CD4-positive, alpha-beta T cell (primary cell): ENCODE measurements around the gene SCGB3A1. TPM values are rescaled to one million over a fixed set of nuclear protein-coding genes. Genes with fewer than 3 reads are reported as not detected.

Experiments used
- ATAC-seq: fragments of 200-7000 bp; cut with Tn5 transposase; one replicate; pipeline ENCODE4 v1.10.0; 2022; ENCODE audit warnings: mild to moderate bottlenecking; ENCODE audit not compliant: poor library complexity
- CTCF ChIA-PET: fragments of 350-600 bp; sonication (Branson Sonifier 250); formaldehyde crosslinking; loops from one replicate; lab custom pipeline; 2021; ENCODE audit warnings: antibody characterized with exemption, inconsistent platforms; lab: Charles Lee
- POLR2A ChIA-PET: fragments of 350-600 bp; sonication (Branson Sonifier 250); formaldehyde crosslinking; loops from one replicate; lab custom pipeline; 2021; ENCODE audit warnings: antibody characterized with exemption, inconsistent platforms; lab: Charles Lee
- DNase-seq, 14 experiments: peaks; one replicate each; pipeline ENCODE4 v3.0.0-alpha.2; 2013 to 2020; ENCODE audit warnings: mixed read lengths in 2 of 14
- H3K27ac ChIP-seq, 2 donors: one replicate each; pipeline versions ENCODE4 v1.5.1 to v1.7.0; 2013; ENCODE audit warnings: low read length in 2 of 2, low read depth in 1 of 2, mild to moderate bottlenecking in 1 of 2
- H3K27me3 ChIP-seq, 2 experiments: 1 replicate in 1 of 2; 2 replicates in 1 of 2; pipeline versions ENCODE4 v1.6.1 to v1.7.0; 2013; ENCODE audit warnings: low read length in 2 of 2, control low read depth in 1 of 2, mild to moderate bottlenecking in 1 of 2, moderate library complexity in 1 of 2; ENCODE audit not compliant: insufficient read depth in 2 of 2, control insufficient read depth in 1 of 2
- H3K36me3 ChIP-seq: one replicate; pipeline ENCODE4 v1.6.1; 2013; ENCODE audit warnings: low read length, control low read depth; ENCODE audit not compliant: insufficient read depth
- H3K4me1 ChIP-seq: one replicate; pipeline ENCODE4 v1.6.1; 2013; ENCODE audit warnings: low read length, control low read depth; ENCODE audit not compliant: insufficient read depth
- H3K4me3 ChIP-seq: one replicate; pipeline ENCODE4 v1.5.1; 2013; ENCODE audit warnings: mild to moderate bottlenecking, low read length, moderate library complexity
- H3K9me3 ChIP-seq, 2 experiments: 1 replicate in 1 of 2; 2 replicates in 1 of 2; pipeline versions ENCODE4 v1.6.1 to v1.7.0; 2013; ENCODE audit warnings: low read length in 2 of 2, mild to moderate bottlenecking in 2 of 2, control low read depth in 1 of 2, moderate library complexity in 1 of 2; ENCODE audit not compliant: control insufficient read depth in 1 of 2, insufficient read depth in 1 of 2
- H3K27ac Mint-ChIP-seq: one replicate; pipeline ENCODE4 v1.8.0; 2020; ENCODE audit warnings: mixed read lengths
- H3K27me3 Mint-ChIP-seq: one replicate; pipeline ENCODE4 v1.8.0; 2021; ENCODE audit warnings: mixed read lengths
- H3K36me3 Mint-ChIP-seq: one replicate; pipeline ENCODE4 v1.8.0; 2021; ENCODE audit warnings: low read depth, mixed read lengths
- H3K4me1 Mint-ChIP-seq: one replicate; pipeline ENCODE4 v1.8.0; 2021; ENCODE audit warnings: low read depth, mixed read lengths
- H3K4me3 Mint-ChIP-seq: one replicate; pipeline ENCODE4 v1.8.0; 2020; ENCODE audit warnings: mild to moderate bottlenecking, mixed read lengths
- H3K9me3 Mint-ChIP-seq: one replicate; pipeline ENCODE4 v1.8.0; 2020; ENCODE audit warnings: mixed read lengths
- intact Hi-C, 2 experiments: fragments of 100-400 bp; cut with DNase I in 1 of 2; cut with micrococcal nuclease in 1 of 2; formaldehyde crosslinking; loops; one replicate each; pipeline versions ENCODE4 v1.15.1 to v1.9.0; 2023 to 2025; cut with DNase I, micrococcal nuclease
- total RNA-seq, 174 experiments: library from RNA in 2 of 174; stranded (reverse) in 2 of 174; gene quantifications; one replicate each; pipeline ENCODE4 v1.2.3 and lab custom pipeline; 2021 to 2026
- TF ChIP-seq, protein P1 (sequence below): fragments of 200-600 bp; IDR thresholded peaks from one replicate; pipeline ENCODE4 v1.8.0; 2022; ENCODE audit warnings: antibody characterized with exemption, mild to moderate bottlenecking

The SCGB3A1 gene
- total RNA-seq, 2 experiments from 2014 or later, result not detected

- POLR2A ChIA-PET, result no interaction called here
- no peaks in the 10 kb centered on the region for H3K9me3 Mint-ChIP-seq
These were observed 14.4 kb upstream of the SCGB3A1 start for GRCh38 chr5:180605554-180606214.

DNA sequence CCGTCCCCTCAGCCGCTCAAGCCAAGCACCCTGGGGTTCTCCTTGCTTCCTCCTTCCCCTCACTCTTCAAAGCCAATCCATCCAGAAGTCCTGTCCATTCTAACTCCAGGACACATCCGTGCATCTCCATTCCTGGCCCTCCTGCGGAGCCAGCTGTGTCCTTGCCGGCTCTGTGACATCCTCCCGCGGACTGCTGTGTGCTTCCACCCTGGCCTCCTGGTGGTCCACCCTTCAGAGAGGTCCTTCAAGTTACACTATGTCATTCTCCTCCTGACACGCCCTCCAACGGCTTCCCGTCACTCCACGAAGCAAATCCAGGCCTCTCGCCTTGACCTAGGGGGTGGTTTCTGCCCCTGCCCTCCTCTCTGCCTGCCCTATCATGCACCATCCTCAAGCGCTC lies 13.0 kb upstream of the SCGB3A1 start:
- H3K4me3 Mint-ChIP-seq, result no peak overlapping the region

More at GRCh38 chr5:180605554-180606214, 14.4 kb upstream of the SCGB3A1 start:
- Histone ChIP-seq H3K36me3 (no peaks in the 10 kb centered on the region), H3K27me3 (no peaks in the 10 kb centered on the region), H3K9me3 (no peaks in the 10 kb centered on the region), H3K4me1 (no peaks in the 10 kb centered on the region), H3K4me3 (no peak overlapping the region), H3K27ac (no peak overlapping the region)
- ATAC-seq, result peak; percentile 61
- Mint-ChIP-seq H3K4me3 (no peak overlapping the region), H3K36me3 (no peaks in the 10 kb centered on the region), H3K4me1 (no peaks in the 10 kb centered on the region), H3K27ac (no peak overlapping the region), H3K27me3 (no peaks in the 10 kb centered on the region)
- CTCF ChIA-PET, result interaction anchor here (0.5 kb wide), 1 partner anchor 1528 kb away, joined by 3 read pairs; no protein-coding TSS in a partner anchor
- DNase-seq, result peak; percentile 34 to 73 (median 50)
- intact Hi-C loops, result loop anchor here (1.0 to 10.0 kb wide), 3 partner anchors 80 to 112 kb away; no protein-coding TSS in a partner anchor
- TF ChIP-seq, protein P1, sequence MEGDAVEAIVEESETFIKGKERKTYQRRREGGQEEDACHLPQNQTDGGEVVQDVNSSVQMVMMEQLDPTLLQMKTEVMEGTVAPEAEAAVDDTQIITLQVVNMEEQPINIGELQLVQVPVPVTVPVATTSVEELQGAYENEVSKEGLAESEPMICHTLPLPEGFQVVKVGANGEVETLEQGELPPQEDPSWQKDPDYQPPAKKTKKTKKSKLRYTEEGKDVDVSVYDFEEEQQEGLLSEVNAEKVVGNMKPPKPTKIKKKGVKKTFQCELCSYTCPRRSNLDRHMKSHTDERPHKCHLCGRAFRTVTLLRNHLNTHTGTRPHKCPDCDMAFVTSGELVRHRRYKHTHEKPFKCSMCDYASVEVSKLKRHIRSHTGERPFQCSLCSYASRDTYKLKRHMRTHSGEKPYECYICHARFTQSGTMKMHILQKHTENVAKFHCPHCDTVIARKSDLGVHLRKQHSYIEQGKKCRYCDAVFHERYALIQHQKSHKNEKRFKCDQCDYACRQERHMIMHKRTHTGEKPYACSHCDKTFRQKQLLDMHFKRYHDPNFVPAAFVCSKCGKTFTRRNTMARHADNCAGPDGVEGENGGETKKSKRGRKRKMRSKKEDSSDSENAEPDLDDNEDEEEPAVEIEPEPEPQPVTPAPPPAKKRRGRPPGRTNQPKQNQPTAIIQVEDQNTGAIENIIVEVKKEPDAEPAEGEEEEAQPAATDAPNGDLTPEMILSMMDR, result peak; percentile 78

DNA sequence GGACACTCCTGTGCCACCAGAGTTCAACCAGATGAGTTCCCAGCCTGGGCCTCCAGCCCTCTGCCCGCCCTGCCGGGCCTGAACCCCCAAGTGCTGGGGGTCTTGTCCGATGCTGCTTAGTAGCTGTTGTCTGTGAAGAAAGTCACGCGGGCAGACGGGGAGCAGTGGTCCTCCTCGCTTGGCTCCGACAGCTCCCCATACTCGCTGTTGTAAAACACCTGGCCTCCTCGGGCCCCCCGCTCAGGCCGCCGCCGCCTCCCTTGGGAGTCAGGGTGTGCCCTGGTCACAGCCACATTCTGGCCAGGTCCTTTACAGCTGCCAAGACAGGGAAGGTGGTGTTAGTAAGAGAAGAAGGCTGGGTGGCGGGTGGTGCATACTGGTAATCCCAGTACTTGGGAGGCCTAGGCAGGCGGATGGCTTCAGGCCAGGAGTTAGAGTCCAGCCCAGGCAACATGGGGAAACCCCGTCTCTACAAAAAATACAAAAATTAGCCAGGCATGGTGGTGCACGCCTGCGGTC lies 11.8 kb upstream of the SCGB3A1 start:
- Mint-ChIP-seq H3K9me3 (no peaks in the 10 kb centered on the region), H3K27ac (no peak overlapping the region), H3K36me3 (no peaks in the 10 kb centered on the region), H3K4me3 (no peak overlapping the region), H3K27me3 (no peaks in the 10 kb centered on the region), H3K4me1 (no peaks in the 10 kb centered on the region)
- intact Hi-C loops, result loop anchor here in 1 of 2 experiments (10.0 kb wide), 1 partner anchor 112 kb away; no protein-coding TSS in a partner anchor
- Histone ChIP-seq H3K27me3 (no peaks in the 10 kb centered on the region), H3K4me3 (no peak overlapping the region), H3K4me1 (no peaks in the 10 kb centered on the region), H3K9me3 (no peaks in the 10 kb centered on the region), H3K36me3 (no peaks in the 10 kb centered on the region), H3K27ac (no peak overlapping the region)
- DNase-seq (peak in 1 of 14 experiments; percentile 9), ATAC-seq (no peak)
- POLR2A ChIA-PET, result no interaction called here
- CTCF ChIA-PET, result no interaction called here
- TF ChIP-seq, protein P1, result no peak

More for the DNA sequence above, 13.0 kb upstream of the SCGB3A1 start:
- Histone ChIP-seq H3K9me3 (no peaks in the 10 kb centered on the region), H3K4me3 (no peak overlapping the region), H3K4me1 (no peaks in the 10 kb centered on the region), H3K27me3 (no peaks in the 10 kb centered on the region), H3K36me3 (no peaks in the 10 kb centered on the region), H3K27ac (no peak overlapping the region)
- intact Hi-C loops, result loop anchor here in 1 of 2 experiments (10.0 kb wide), 1 partner anchor 111 kb away; no protein-coding TSS in a partner anchor
- TF ChIP-seq, protein P1, result no peak
- DNase-seq, result no peak
- Mint-ChIP-seq H3K27ac (no peak overlapping the region), H3K4me1 (no peaks in the 10 kb centered on the region), H3K9me3 (no peaks in the 10 kb centered on the region), H3K27me3 (no peaks in the 10 kb centered on the region), H3K36me3 (no peaks in the 10 kb centered on the region)
- ATAC-seq, result no peak
- POLR2A ChIA-PET, result no interaction called here
- CTCF ChIA-PET, result no interaction called here
